CD14-positive monocyte (primary cell): Measurements from ENCODE around the gene KRTAP4-5. TPM values are rescaled to one million over a fixed set of nuclear protein-coding genes. Genes with fewer than 3 reads are reported as not detected.
"Not testable (repeated sequence)": the region's sequence is repeated elsewhere in the genome, so short reads cannot be mapped to it uniquely, and the experiment has no call there.

ENCODE experiments used
- DNase-seq, 3 donors: peaks; one replicate each; pipeline ENCODE4 v3.0.0-alpha.2; 2011 to 2022
- H2AFZ ChIP-seq: 2 replicates; pipeline ENCODE4 v1.6.0; 2012; ENCODE audit warnings: mild to moderate bottlenecking, low read depth, low read length, inconsistent platforms; ENCODE audit not compliant: insufficient read depth, poor library complexity, severe bottlenecking
- H3K27ac ChIP-seq, 2 donors: 1 replicate in 1 of 2; 2 replicates in 1 of 2; pipeline ENCODE4 v1.5.1; 2012 to 2013; ENCODE audit warnings: low read length in 2 of 2, control low read depth in 1 of 2, inconsistent platforms in 1 of 2, low read depth in 1 of 2, mild to moderate bottlenecking in 1 of 2
- H3K27me3 ChIP-seq, 2 donors: one replicate each; pipeline versions ENCODE4 v1.6.0 to v1.6.1; 2011 to 2013; ENCODE audit warnings: low read length in 2 of 2; ENCODE audit not compliant: control insufficient read depth in 2 of 2, insufficient read depth in 2 of 2
- H3K36me3 ChIP-seq, 2 donors: replicated peaks in 1 of 2; 1 replicate in 1 of 2; 2 replicates in 1 of 2; pipeline versions ENCODE4 v1.5.1 to v1.6.1; 2012 to 2013; ENCODE audit warnings: low read length in 2 of 2, control low read depth in 1 of 2, inconsistent platforms in 1 of 2, mild to moderate bottlenecking in 1 of 2; ENCODE audit not compliant: insufficient read depth in 2 of 2, control insufficient read depth in 1 of 2
- H3K4me1 ChIP-seq, 2 donors: 1 replicate in 1 of 2; 2 replicates in 1 of 2; pipeline versions ENCODE4 v1.5.1 to v1.6.1; 2012 to 2013; ENCODE audit warnings: low read length in 2 of 2, control low read depth in 1 of 2, inconsistent platforms in 1 of 2, mild to moderate bottlenecking in 1 of 2, moderate library complexity in 1 of 2; ENCODE audit not compliant: insufficient read depth in 2 of 2, control insufficient read depth in 1 of 2
- H3K4me2 ChIP-seq: replicated peaks from 2 replicates; pipeline ENCODE3; 2012; ENCODE audit warnings: low read length, moderate library complexity, mild to moderate bottlenecking; ENCODE audit not compliant: poor library complexity, severe bottlenecking; ENCODE audit errors: extremely low read depth
- H3K4me3 ChIP-seq, 3 experiments: fragments of 200-600 bp in 1 of 3; sonication (generic) in 1 of 3; replicated peaks in 1 of 3; 1 replicate in 2 of 3; 2 replicates in 1 of 3; pipeline ENCODE4 v1.5.1; 2011 to 2013; ENCODE audit warnings: low read length in 3 of 3, mild to moderate bottlenecking in 3 of 3, control low read depth in 2 of 3, low read depth in 2 of 3, inconsistent platforms in 1 of 3, moderate library complexity in 1 of 3
- H3K79me2 ChIP-seq: 2 replicates; pipeline ENCODE4 v1.6.0; 2012; ENCODE audit warnings: mild to moderate bottlenecking, control low read depth, inconsistent platforms, low read length, moderate library complexity; ENCODE audit not compliant: insufficient read depth
- H3K9ac ChIP-seq: 2 replicates; pipeline ENCODE4 v1.6.0; 2017; ENCODE audit warnings: low read length, mild to moderate bottlenecking; ENCODE audit not compliant: insufficient read depth, poor library complexity, severe bottlenecking
- H3K9me3 ChIP-seq, 2 donors: replicated peaks in 1 of 2; 1 replicate in 1 of 2; 2 replicates in 1 of 2; pipeline versions ENCODE4 v1.5.1 to v1.6.1; 2012 to 2013; ENCODE audit warnings: low read length in 2 of 2, control low read depth in 1 of 2; ENCODE audit not compliant: control insufficient read depth in 1 of 2, insufficient read depth in 1 of 2
- H4K20me1 ChIP-seq: 2 replicates; pipeline ENCODE4 v1.6.0; 2012; ENCODE audit warnings: mild to moderate bottlenecking, low read length, control low read depth, moderate library complexity; ENCODE audit not compliant: insufficient read depth
- H3K27ac Mint-ChIP-seq, 7 donors: one replicate each; pipeline ENCODE4 v1.8.0; 2020; ENCODE audit warnings: mild to moderate bottlenecking in 7 of 7, mixed read lengths in 7 of 7, moderate library complexity in 6 of 7, inconsistent platforms in 2 of 7
- H3K27me3 Mint-ChIP-seq, 3 donors: one replicate each; pipeline ENCODE4 v1.8.0; 2021 to 2022; ENCODE audit warnings: low read depth in 3 of 3, mild to moderate bottlenecking in 3 of 3, mixed read lengths in 3 of 3, moderate library complexity in 3 of 3, inconsistent platforms in 1 of 3
- H3K36me3 Mint-ChIP-seq, 2 donors: one replicate each; pipeline ENCODE4 v1.8.0; 2020; ENCODE audit warnings: mixed read lengths in 2 of 2, inconsistent platforms in 1 of 2, mild to moderate bottlenecking in 1 of 2
- H3K4me1 Mint-ChIP-seq: one replicate; pipeline ENCODE4 v1.8.0; 2020; ENCODE audit warnings: mild to moderate bottlenecking, mixed read lengths
- H3K4me3 Mint-ChIP-seq, 2 donors: one replicate each; pipeline ENCODE4 v1.8.0; 2020; ENCODE audit warnings: mild to moderate bottlenecking in 2 of 2, mixed read lengths in 2 of 2, moderate library complexity in 1 of 2
- H3K9me3 Mint-ChIP-seq, 7 donors: one replicate each; pipeline ENCODE4 v1.8.0; 2020 to 2022; ENCODE audit warnings: mixed read lengths in 7 of 7, mild to moderate bottlenecking in 6 of 7, moderate library complexity in 6 of 7, inconsistent platforms in 2 of 7
- CTCF ChIP-seq: fragments of 200-600 bp; IDR thresholded peaks from one replicate; pipeline ENCODE4 v1.8.0; 2022; ENCODE audit warnings: antibody characterized with exemption, mild to moderate bottlenecking
- WGBS: methylation state at CpG from one replicate; pipeline ENCODE4 v1.1.5; 2013; ENCODE audit warnings: missing lambda C conversion rate; ENCODE audit not compliant: insufficient coverage; 5-methylcytosine and 5-hydroxymethylcytosine counted together
- intact Hi-C, 2 donors: fragments of 100-400 bp; cut with micrococcal nuclease; formaldehyde crosslinking; loops; one replicate each; pipeline versions ENCODE4 v1.15.0 to v1.15.1; 2023
- polyA plus RNA-seq, 3 donors: library from polyadenylated mRNA; depleted of rRNA in 1 of 3; unstranded in 2 of 3; stranded (reverse) in 1 of 3; fragments of 300-500 nt in 2 of 3; fragments of >200 nt in 1 of 3; fragmentation: Illumina TruSeq in 2 of 3; gene quantifications; 1 replicate in 2 of 3; 2 replicates in 1 of 3; pipeline ENCODE4 v1.2.3, GENCODE V29; 2012 to 2021

Gene KRTAP4-5
- polyA plus RNA-seq, 3 donors: not detected

- no peak overlapping the region for H2AFZ ChIP-seq
- H3K9me3 ChIP-seq: no peaks in the 10 kb centered on the region
- H3K36me3 ChIP-seq: no peaks in the 10 kb centered on the region
- TF ChIP-seq CTCF: no peak
- Mint-ChIP-seq H3K9me3 (peaks cover 2 to 15% (median 7%) of the 10 kb centered on the region in 7 donors), H3K27ac (no peak overlapping the region), H3K27me3 (peaks cover 0 to 3% (median 1%) of the 10 kb centered on the region in 3 donors), H3K4me1 (peaks cover 8% of the 10 kb centered on the region), H3K36me3 (no peaks in the 10 kb centered on the region), H3K4me3 (no peak overlapping the region)
- no peak overlapping the region for H3K4me3 ChIP-seq
- no peak overlapping the region for H3K4me2 ChIP-seq
- no peaks in the 10 kb centered on the region for H3K27me3 ChIP-seq
- WGBS: no CpG with 5 or more reads among the region's 1 CpG
- DNase-seq: no peak
- H3K9ac ChIP-seq: no peak overlapping the region
- no peaks in the 10 kb centered on the region for H4K20me1 ChIP-seq
- H3K27ac ChIP-seq: no peak overlapping the region
- intact Hi-C loops: no loop called here
- H3K79me2 ChIP-seq: no peaks in the 10 kb centered on the region
- H3K4me1 ChIP-seq: peaks cover 5 to 15% of the 10 kb centered on the region in 2 donors
Measured at GRCh38 chr17:41107941-41108450, 41.6 kb downstream of the KRTAP4-5 start.

GRCh38 chr17:41105347-41105746 lies 44.3 kb downstream of the KRTAP4-5 start, which contains the start of gene KRTAP4-9:
KRTAP4-9 (plus strand) TSS chr17:41105389; CDS start chr17:41105389, 0 bp downstream.
- H3K4me3 ChIP-seq, H3K27me3 ChIP-seq, DNase-seq, H3K27me3 Mint-ChIP-seq, H3K4me2 ChIP-seq, H3K9me3 Mint-ChIP-seq, H2AFZ ChIP-seq, H3K4me1 Mint-ChIP-seq, H3K9ac ChIP-seq, H3K27ac ChIP-seq, H3K4me3 Mint-ChIP-seq, H3K9me3 ChIP-seq, H3K27ac Mint-ChIP-seq, H4K20me1 ChIP-seq, H3K36me3 ChIP-seq, H3K36me3 Mint-ChIP-seq, H3K79me2 ChIP-seq, intact Hi-C loops: not testable (repeated sequence)
- peaks cover 5 to 15% of the 10 kb centered on the region in 2 donors for H3K4me1 ChIP-seq
- WGBS: 98% methylated on average over 9 of the region's 10 CpGs

- no CpG with 5 or more reads among the region's 2 CpGs for WGBS
- peaks cover 5 to 15% of the 10 kb centered on the region in 2 donors for H3K4me1 ChIP-seq
- H3K9ac ChIP-seq, H3K27ac ChIP-seq, DNase-seq, H3K36me3 Mint-ChIP-seq, H3K79me2 ChIP-seq, H3K27me3 Mint-ChIP-seq, H4K20me1 ChIP-seq, H3K4me2 ChIP-seq, H2AFZ ChIP-seq, H3K27ac Mint-ChIP-seq, H3K36me3 ChIP-seq, H3K27me3 ChIP-seq, H3K9me3 ChIP-seq, H3K4me3 ChIP-seq, H3K9me3 Mint-ChIP-seq, H3K4me3 Mint-ChIP-seq, intact Hi-C loops: not testable (repeated sequence)
- H3K4me1 Mint-ChIP-seq: peaks cover 13% of the 10 kb centered on the region
Measured at GRCh38 chr17:41104386-41105038, 45.1 kb downstream of the KRTAP4-5 start.
